GM12878 (cell line): Measurements from ENCODE around the gene UNC5CL. TPM values are rescaled to one million over a fixed set of nuclear protein-coding genes. Genes with fewer than 3 reads are reported as not detected.

ENCODE experiments used
- ATAC-seq: fragments of 200-7000 bp; cut with Tn5 transposase; 3 replicates; pipeline ENCODE4 v1.9.1; 2020; ENCODE audit warnings: mild to moderate bottlenecking, moderate library complexity
- BruUV-seq: library from RNA; stranded (reverse); fragments of 400-500 nt; replicated peaks from 2 replicates; lab custom pipeline; 2021; lab: Mats Ljungman, UMichigan
- CTCF ChIA-PET: fragments of 300-600 bp; sonication (Branson Sonifier 250); formaldehyde crosslinking; extraction: SDS; loops from one replicate; lab custom pipeline; 2021; ENCODE audit warnings: inconsistent platforms; lab: Yijun Ruan, JAX
- POLR2A ChIA-PET: fragments of 350-600 bp; formaldehyde crosslinking; extraction: SDS; loops from one replicate; lab custom pipeline; 2021; ENCODE audit warnings: inconsistent platforms; lab: Charles Lee
- RAD21 ChIA-PET: fragments of 300-600 bp; sonication (Branson Sonifier 250); formaldehyde crosslinking; loops from one replicate; lab custom pipeline; 2023; ENCODE audit warnings: antibody characterized with exemption; ENCODE audit not compliant: unreplicated experiment; lab: Charles Lee
- SMC1A ChIA-PET: fragments of 300-600 bp; sonication (Branson Sonifier 250); formaldehyde crosslinking; loops from one replicate; lab custom pipeline; 2023; ENCODE audit not compliant: unreplicated experiment, uncharacterized antibody; lab: Charles Lee
- DNase-seq: peaks from one replicate; pipeline ENCODE4 v3.0.0-alpha.2; 2011; ENCODE audit warnings: low read depth, low spot score
- FAIRE-seq: peaks from 3 replicates; lab custom pipeline; 2011; peaks lifted over from hg19 to GRCh38; lab: Jason Lieb, UNC
- H2AFZ ChIP-seq: 2 replicates; pipeline ENCODE4 v1.6.0; 2011; ENCODE audit warnings: low read depth, low read length, control low read depth; ENCODE audit not compliant: control insufficient read depth
- H3K27ac ChIP-seq: 2 replicates; pipeline ENCODE4 v1.5.1; 2011; ENCODE audit warnings: control low read depth; ENCODE audit not compliant: control insufficient read depth, insufficient read depth
- H3K27me3 ChIP-seq, 2 experiments: replicated peaks in 1 of 2; 2 replicates each; pipeline versions ENCODE4 v1.6.0 to v1.6.1; 2011; ENCODE audit warnings: low read length in 1 of 2; ENCODE audit not compliant: control insufficient read depth in 2 of 2, insufficient read depth in 2 of 2
- H3K36me3 ChIP-seq, 2 experiments: 2 replicates each; pipeline ENCODE4 v1.5.1; 2011; ENCODE audit warnings: low read length in 1 of 2; ENCODE audit not compliant: control insufficient read depth in 2 of 2, insufficient read depth in 2 of 2
- H3K4me1 ChIP-seq: 2 replicates; pipeline ENCODE4 v1.6.1; 2011; ENCODE audit warnings: mild to moderate bottlenecking, low read length, moderate library complexity, mixed read lengths; ENCODE audit not compliant: control insufficient read depth, insufficient read depth
- H3K4me2 ChIP-seq: 2 replicates; pipeline ENCODE4 v1.6.0; 2011; ENCODE audit warnings: control low read depth; ENCODE audit not compliant: control insufficient read depth, insufficient read depth
- H3K4me3 ChIP-seq: fragments of 200-600 bp; sonication (generic); 2 replicates; pipeline ENCODE4 v1.5.1; 2016
- H3K79me2 ChIP-seq: 2 replicates; pipeline ENCODE4 v1.6.0; 2011; ENCODE audit warnings: low read length; ENCODE audit not compliant: control insufficient read depth, insufficient read depth
- H3K9ac ChIP-seq: 2 replicates; pipeline ENCODE4 v1.8.0; 2011; ENCODE audit warnings: low read length, control low read depth, mixed read lengths; ENCODE audit not compliant: control insufficient read depth, insufficient read depth
- H3K9me3 ChIP-seq: replicated peaks from 3 replicates; pipeline ENCODE4 v1.5.1; 2011; ENCODE audit warnings: mild to moderate bottlenecking, low read length; ENCODE audit not compliant: control insufficient read depth, insufficient read depth
- H4K20me1 ChIP-seq: 2 replicates; pipeline ENCODE4 v1.6.0; 2011; ENCODE audit not compliant: control insufficient read depth, insufficient read depth
- GATAD2B ChIP-seq: fragments of 450-650 bp; conservative IDR thresholded peaks from 2 replicates; pipeline ENCODE4 v1.6.1; 2017; ENCODE audit warnings: low read depth, mild to moderate bottlenecking, moderate library complexity
- HDGF ChIP-seq: fragments of 450-650 bp; IDR thresholded peaks from 2 replicates; pipeline ENCODE4 v1.6.1; 2016; ENCODE audit warnings: antibody characterized with exemption
- PML ChIP-seq: IDR thresholded peaks from 2 replicates; pipeline ENCODE4 v1.6.1; 2012; ENCODE audit warnings: low read length, inconsistent platforms
- RELA ChIP-seq: fragments of 450-650 bp; IDR thresholded peaks from 2 replicates; pipeline ENCODE4 v1.8.0; 2014; ENCODE audit warnings: borderline replicate concordance; ENCODE audit not compliant: partially characterized antibody
- TBL1XR1 ChIP-seq: IDR thresholded peaks from 2 replicates; pipeline ENCODE4 v1.6.1; 2012; ENCODE audit warnings: low read depth, low read length, improper control_type of control experiment
- ZNF274 ChIP-seq: IDR thresholded peaks from one replicate; pipeline ENCODE4 v1.8.0; 2011; ENCODE audit not compliant: insufficient read length, insufficient read depth
- WGBS: methylation state at CpG from one replicate; pipeline ENCODE4 v1.1.6; 2016; ENCODE audit warnings: low lambda C conversion rate; ENCODE audit not compliant: insufficient replicate concordance, insufficient coverage; ENCODE audit errors: missing lambda C conversion rate; 5-methylcytosine and 5-hydroxymethylcytosine counted together
- in situ Hi-C: fragments of 300-500 bp; cut with MboI; formaldehyde crosslinking; loops from 9 replicates; pipeline ENCODE4 v1.14.3; 2018; ENCODE audit warnings: mixed read lengths
- intact Hi-C: fragments of 100-400 bp; cut with micrococcal nuclease; formaldehyde crosslinking; loops from one replicate; pipeline ENCODE4 v1.14.2; 2022; ENCODE audit not compliant: unreplicated experiment
- polyA plus RNA-seq, 11 experiments: library from polyadenylated mRNA; depleted of rRNA in 4 of 11; unstranded in 6 of 11; stranded (reverse) in 5 of 11; fragments of >200 nt; fragmentation: Nextera tagmentation in 4 of 11; fragmentation: Illumina TruSeq in 1 of 11; extraction: Ambion mirVana in 4 of 11; extraction: Trizol in 1 of 11; gene quantifications; 1 replicate in 1 of 11; 2 replicates in 10 of 11; pipeline versions ENCODE4 v1.2.1 to v1.2.3, GENCODE V29; 2011 to 2016; ENCODE audit warnings: inconsistent platforms in 2 of 11, missing spikeins in 2 of 11, low read depth in 1 of 11
- total RNA-seq, 4 experiments: library from RNA; depleted of rRNA in 3 of 4; stranded (reverse); fragments of >200 nt in 3 of 4; fragmentation: Illumina TruSeq in 1 of 4; extraction: Trizol in 1 of 4; gene quantifications; 2 replicates each; pipeline versions ENCODE4 v1.2.1 to v1.2.3, GENCODE V29; 2013 to 2021
- TF ChIP-seq, protein P1 (sequence below): IDR thresholded peaks from 2 replicates; pipeline ENCODE4 v1.6.1; 2012; ENCODE audit warnings: low read depth, low read length, improper control_type of control experiment

The UNC5CL gene
- total and polyA plus RNA-seq, 10 of the 15 experiments (the other 5 are each of a cell fraction or from before 2014, with no cell fraction given), result 0.11 to 1.2 (median 0.46) TPM; not detected in 1

- TF ChIP-seq ZNF274, result no peak
- TF ChIP-seq, protein P1, sequence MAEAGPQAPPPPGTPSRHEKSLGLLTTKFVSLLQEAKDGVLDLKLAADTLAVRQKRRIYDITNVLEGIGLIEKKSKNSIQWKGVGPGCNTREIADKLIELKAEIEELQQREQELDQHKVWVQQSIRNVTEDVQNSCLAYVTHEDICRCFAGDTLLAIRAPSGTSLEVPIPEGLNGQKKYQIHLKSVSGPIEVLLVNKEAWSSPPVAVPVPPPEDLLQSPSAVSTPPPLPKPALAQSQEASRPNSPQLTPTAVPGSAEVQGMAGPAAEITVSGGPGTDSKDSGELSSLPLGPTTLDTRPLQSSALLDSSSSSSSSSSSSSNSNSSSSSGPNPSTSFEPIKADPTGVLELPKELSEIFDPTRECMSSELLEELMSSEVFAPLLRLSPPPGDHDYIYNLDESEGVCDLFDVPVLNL, result no peak
Observed at GRCh38 chr6:41047306-41047705, 8.3 kb upstream of the UNC5CL start (continued).

DNA sequence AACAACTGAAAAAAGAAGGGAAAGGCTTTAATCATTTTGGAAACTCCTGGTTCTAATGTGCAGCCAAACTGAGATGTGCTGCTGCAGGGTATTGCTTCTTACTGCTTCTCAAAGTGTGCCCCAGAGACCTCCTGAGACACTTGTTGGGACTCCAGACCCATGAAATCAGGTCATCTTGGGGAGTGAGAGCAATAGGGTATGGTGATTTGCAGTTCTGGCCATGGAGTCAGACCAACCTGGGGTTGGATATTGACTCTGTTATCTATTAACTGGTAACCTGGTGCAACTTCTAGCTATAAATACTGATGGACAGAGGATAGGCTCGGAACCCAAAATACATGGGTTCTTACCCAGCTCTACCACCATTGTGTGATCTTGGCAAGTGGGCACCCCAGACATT lies 7.1 kb upstream of the UNC5CL start:
- no peaks in the 10 kb centered on the region for H3K36me3 ChIP-seq
- H3K79me2 ChIP-seq, result no peaks in the 10 kb centered on the region
- no peaks in the 10 kb centered on the region for H3K27me3 ChIP-seq
- in situ Hi-C loops, result no loop called here
- H3K4me3 ChIP-seq, result no peak overlapping the region
- TF ChIP-seq TBL1XR1, result no peak
- TF ChIP-seq HDGF, result no peak
- TF ChIP-seq RELA, result no peak
- TF ChIP-seq PML, result no peak
- no peak for TF ChIP-seq GATAD2B
- TF ChIP-seq, all 136 proteins: peak for 0
- DNase-seq (no peak), FAIRE-seq (no peak), ATAC-seq (no peak)
- WGBS, result 83% methylated on average over 1 of the region's 1 CpG
- Histone ChIP-seq H3K27ac (no peak overlapping the region), H2AFZ (no peak overlapping the region), H4K20me1 (no peaks in the 10 kb centered on the region), H3K4me1 (no peaks in the 10 kb centered on the region), H3K9me3 (no peaks in the 10 kb centered on the region), H3K9ac (no peak overlapping the region), H3K4me2 (no peak overlapping the region)
- POLR2A ChIA-PET, result no interaction called here
- SMC1A ChIA-PET, result interaction anchor here (1.0 to 1.4 kb wide), 2 partner anchors 11 to 136 kb away, joined by 3 read pairs; no protein-coding TSS in a partner anchor
- RAD21 ChIA-PET, result interaction anchor here (0.9 kb wide), 1 partner anchor 17 kb away, joined by 5 read pairs; no protein-coding TSS in a partner anchor
- intact Hi-C loops, result no loop called here
- no TSS peak for BruUV-seq
- CTCF ChIA-PET, result interaction anchor here (0.8 to 2.8 kb wide), 4 partner anchors 8 to 18 kb away, joined by 3 to 12 read pairs (median 4); no protein-coding TSS in a partner anchor
